ENCODE measurements around the gene INHBB.

The INHBB gene

DNA sequence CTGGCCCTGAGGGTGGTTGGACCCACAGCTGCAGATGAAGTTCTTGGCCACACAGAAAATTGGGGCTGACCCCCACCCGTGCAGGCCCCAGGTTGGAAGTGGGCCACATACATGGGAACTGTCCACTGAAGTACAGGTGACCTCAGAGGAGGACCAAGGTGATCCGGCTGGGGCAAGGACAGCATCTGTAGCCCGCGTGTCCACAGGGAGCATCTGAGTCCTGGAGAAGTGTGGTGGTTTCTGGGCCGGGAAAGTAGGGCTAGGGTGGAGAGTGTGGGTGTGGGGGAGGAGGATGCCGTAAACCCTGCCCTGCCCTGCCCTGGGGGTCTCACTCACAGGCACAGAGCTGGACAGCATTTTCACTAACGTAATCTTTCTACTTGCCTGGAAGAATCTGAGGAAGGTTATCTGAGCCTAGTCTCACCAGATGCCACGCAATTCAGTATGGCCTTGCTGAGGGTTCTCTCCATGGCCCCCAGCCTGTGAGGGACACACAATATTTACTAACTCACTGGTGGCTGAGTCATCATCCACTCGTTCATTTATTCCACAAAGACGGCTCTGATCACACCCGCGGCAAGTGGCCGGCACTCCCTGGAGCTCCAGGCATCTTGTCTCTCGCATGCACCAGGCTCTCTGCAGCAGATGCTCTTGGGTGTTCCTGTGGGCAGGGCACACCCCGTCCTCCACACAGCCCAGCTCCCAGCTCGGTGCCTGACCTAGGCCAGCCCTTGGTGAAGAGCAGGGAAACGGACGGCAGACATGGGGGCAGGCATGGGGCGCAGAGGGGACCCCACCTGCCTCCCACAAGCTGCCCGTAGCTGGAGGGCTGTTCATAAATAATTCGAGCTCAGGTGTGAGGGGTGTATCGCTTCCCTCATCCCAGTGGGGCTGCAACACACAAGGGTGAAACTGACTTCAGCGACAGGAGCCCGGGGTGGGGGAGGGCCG lies 51.2 kb downstream of the INHBB start:
- Histone ChIP-seq H3K4me3 (ENCODE audit: control insufficient read depth in 1 of 7, extremely low read depth in 1 of 7, insufficient read depth in 4 of 7, low read depth in 2 of 7, low read length in 6 of 7) (no peak overlapping the region), H3K27me3 (replicated peaks in 2 of 5; ENCODE audit: control insufficient read depth in 4 of 5, insufficient read depth in 5 of 5, low read length in 4 of 5) (peaks cover 0 to 24% (median 4%) of the 10 kb centered on the region in 5 experiments), H3K36me3 (ENCODE audit: control insufficient read depth in 4 of 4, insufficient read depth in 4 of 4, low read length in 3 of 4) (no peaks in the 10 kb centered on the region), H3K27ac (ENCODE audit: insufficient read depth in 1 of 2, low read depth in 1 of 2, low read length in 2 of 2, poor library complexity in 1 of 2, severe bottlenecking in 2 of 2) (no peak overlapping the region), H3K9me3 (ENCODE audit: control extremely low read depth in 1 of 5, control insufficient read depth in 4 of 5, insufficient read depth in 2 of 5, low read depth in 1 of 5, low read length in 4 of 5) (peaks cover 0 to 6% (median 0%) of the 10 kb centered on the region in 5 experiments), H3K4me1 (ENCODE audit: control extremely low read depth in 1 of 4, control insufficient read depth in 4 of 4, insufficient read depth in 4 of 4, low read length in 3 of 4) (no peaks in the 10 kb centered on the region)
- ChIA-PET POLR2A (no interaction called here), CTCF (no interaction called here)
- DNase-seq, result no peak
- 75% methylated on average over 17 of the region's 25 CpGs for WGBS (ENCODE audit: insufficient coverage)

- peaks cover 0 to 24% (median 2%) of the 10 kb centered on the region in 5 experiments for H3K27me3 ChIP-seq (replicated peaks in 2 of 5; ENCODE audit: control insufficient read depth in 4 of 5, insufficient read depth in 5 of 5, low read length in 4 of 5)
- no peaks in the 10 kb centered on the region for H3K4me1 ChIP-seq (ENCODE audit: control extremely low read depth in 1 of 4, control insufficient read depth in 4 of 4, insufficient read depth in 4 of 4, low read length in 3 of 4)
- no peaks in the 10 kb centered on the region for H3K36me3 ChIP-seq (ENCODE audit: control insufficient read depth in 4 of 4, insufficient read depth in 4 of 4, low read length in 3 of 4)
- ChIA-PET CTCF (no interaction called here), POLR2A (interaction anchor here (0.6 kb wide), 1 partner anchor 224 kb away, joined by 3 read pairs; no protein-coding TSS in a partner anchor)
- no peak overlapping the region for H3K27ac ChIP-seq (ENCODE audit: insufficient read depth in 1 of 2, low read depth in 1 of 2, low read length in 2 of 2, poor library complexity in 1 of 2, severe bottlenecking in 2 of 2)
- DNase-seq, result no peak
- no peak overlapping the region for H3K4me3 ChIP-seq (ENCODE audit: control insufficient read depth in 1 of 7, extremely low read depth in 1 of 7, insufficient read depth in 4 of 7, low read depth in 2 of 7, low read length in 6 of 7)
- WGBS (ENCODE audit: insufficient coverage), result 90% methylated on average over 14 of the region's 18 CpGs
- H3K9me3 ChIP-seq (ENCODE audit: control extremely low read depth in 1 of 5, control insufficient read depth in 4 of 5, insufficient read depth in 2 of 5, low read depth in 1 of 5, low read length in 4 of 5), result no peaks in the 10 kb centered on the region
Observed at GRCh38 chr2:120398051-120398995, 52.4 kb downstream of the INHBB start.

- ChIA-PET CTCF (no interaction called here), POLR2A (no interaction called here)
- WGBS (ENCODE audit: insufficient coverage), result 91% methylated on average over 15 of the region's 22 CpGs
- no peak overlapping the region for H3K4me3 ChIP-seq (ENCODE audit: control insufficient read depth in 1 of 7, extremely low read depth in 1 of 7, insufficient read depth in 4 of 7, low read depth in 2 of 7, low read length in 6 of 7)
- H3K27me3 ChIP-seq (replicated peaks in 2 of 5; ENCODE audit: control insufficient read depth in 4 of 5, insufficient read depth in 5 of 5, low read length in 4 of 5), result peaks cover 0 to 24% (median 2%) of the 10 kb centered on the region in 5 experiments
- no peaks in the 10 kb centered on the region for H3K9me3 ChIP-seq (ENCODE audit: control extremely low read depth in 1 of 5, control insufficient read depth in 4 of 5, insufficient read depth in 2 of 5, low read depth in 1 of 5, low read length in 4 of 5)
- H3K27ac ChIP-seq (ENCODE audit: insufficient read depth in 1 of 2, low read depth in 1 of 2, low read length in 2 of 2, poor library complexity in 1 of 2, severe bottlenecking in 2 of 2), result no peak overlapping the region
- H3K4me1 ChIP-seq (ENCODE audit: control extremely low read depth in 1 of 4, control insufficient read depth in 4 of 4, insufficient read depth in 4 of 4, low read length in 3 of 4), result no peaks in the 10 kb centered on the region
- DNase-seq, result no peak
- no peaks in the 10 kb centered on the region for H3K36me3 ChIP-seq (ENCODE audit: control insufficient read depth in 4 of 4, insufficient read depth in 4 of 4, low read length in 3 of 4)
Observed at GRCh38 chr2:120398996-120399888, 53.3 kb downstream of the INHBB start.

DNA sequence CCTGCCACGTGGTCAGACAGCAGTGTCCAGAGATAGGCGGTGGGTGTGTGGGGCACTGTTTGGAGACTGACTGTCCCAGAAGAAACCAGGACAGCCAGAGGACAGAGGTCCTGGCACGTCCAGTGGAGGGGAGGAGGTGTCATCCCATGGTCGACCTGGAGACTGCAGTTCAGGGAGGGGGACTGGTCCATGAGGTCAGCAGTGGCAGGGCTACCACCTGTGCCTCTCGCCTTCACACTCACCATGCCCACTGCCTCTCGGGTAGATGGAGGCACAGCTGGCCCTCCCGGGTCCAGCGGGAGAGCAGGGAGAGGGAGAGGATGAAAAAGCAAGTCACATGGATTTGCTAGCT lies 53.9 kb downstream of the INHBB start:
- DNase-seq, result no peak
- Histone ChIP-seq H3K4me1 (ENCODE audit: control extremely low read depth in 1 of 4, control insufficient read depth in 4 of 4, insufficient read depth in 4 of 4, low read length in 3 of 4) (no peaks in the 10 kb centered on the region), H3K4me3 (ENCODE audit: control insufficient read depth in 1 of 7, extremely low read depth in 1 of 7, insufficient read depth in 4 of 7, low read depth in 2 of 7, low read length in 6 of 7) (no peak overlapping the region), H3K36me3 (ENCODE audit: control insufficient read depth in 4 of 4, insufficient read depth in 4 of 4, low read length in 3 of 4) (no peaks in the 10 kb centered on the region), H3K27me3 (replicated peaks in 2 of 5; ENCODE audit: control insufficient read depth in 4 of 5, insufficient read depth in 5 of 5, low read length in 4 of 5) (peaks cover 0 to 24% (median 2%) of the 10 kb centered on the region in 5 experiments), H3K9me3 (ENCODE audit: control extremely low read depth in 1 of 5, control insufficient read depth in 4 of 5, insufficient read depth in 2 of 5, low read depth in 1 of 5, low read length in 4 of 5) (no peaks in the 10 kb centered on the region), H3K27ac (ENCODE audit: insufficient read depth in 1 of 2, low read depth in 1 of 2, low read length in 2 of 2, poor library complexity in 1 of 2, severe bottlenecking in 2 of 2) (no peak overlapping the region)
- ChIA-PET POLR2A (no interaction called here), CTCF (no interaction called here)
- WGBS (ENCODE audit: insufficient coverage), result 97% methylated on average over 7 of the region's 8 CpGs

- H3K27me3 ChIP-seq (replicated peaks in 2 of 5; ENCODE audit: control insufficient read depth in 4 of 5, insufficient read depth in 5 of 5, low read length in 4 of 5), result peaks cover 0 to 24% (median 2%) of the 10 kb centered on the region in 5 experiments
- POLR2A ChIA-PET, result no interaction called here
- DNase-seq, result no peak
Observed at GRCh38 chr2:120400551-120400950, 54.6 kb downstream of the INHBB start.

More at GRCh38 chr2:120400551-120400950, 54.6 kb downstream of the INHBB start:
- no peaks in the 10 kb centered on the region for H3K36me3 ChIP-seq (ENCODE audit: control insufficient read depth in 4 of 4, insufficient read depth in 4 of 4, low read length in 3 of 4)
- H3K4me1 ChIP-seq (ENCODE audit: control extremely low read depth in 1 of 4, control insufficient read depth in 4 of 4, insufficient read depth in 4 of 4, low read length in 3 of 4), result no peaks in the 10 kb centered on the region
- no peak overlapping the region for H3K27ac ChIP-seq (ENCODE audit: insufficient read depth in 1 of 2, low read depth in 1 of 2, low read length in 2 of 2, poor library complexity in 1 of 2, severe bottlenecking in 2 of 2)
- H3K9me3 ChIP-seq (ENCODE audit: control extremely low read depth in 1 of 5, control insufficient read depth in 4 of 5, insufficient read depth in 2 of 5, low read depth in 1 of 5, low read length in 4 of 5), result no peaks in the 10 kb centered on the region
- CTCF ChIA-PET, result no interaction called here
- no peak overlapping the region for H3K4me3 ChIP-seq (ENCODE audit: control insufficient read depth in 1 of 7, extremely low read depth in 1 of 7, insufficient read depth in 4 of 7, low read depth in 2 of 7, low read length in 6 of 7)
- 55% methylated on average over 11 of the region's 11 CpGs for WGBS (ENCODE audit: insufficient coverage)
